Effector memory CD4-positive, alpha-beta T cell (primary cell): ENCODE data around the gene CAMTA1.

Experiments used
- DNase-seq, 3 donors: peaks; one replicate each; pipeline ENCODE4 v3.0.0-alpha.2; 2020
- H3K27ac ChIP-seq: 2 replicates; pipeline ENCODE4 v1.7.0; 2013; ENCODE audit warnings: mild to moderate bottlenecking, low read length, moderate library complexity; ENCODE audit not compliant: insufficient read depth, poor library complexity, severe bottlenecking
- H3K27me3 ChIP-seq: replicated peaks from 2 replicates; pipeline ENCODE4 v1.7.0; 2013; ENCODE audit warnings: mild to moderate bottlenecking, low read length; ENCODE audit not compliant: insufficient read depth, control insufficient read depth, poor library complexity, severe bottlenecking
- H3K36me3 ChIP-seq: 2 replicates; pipeline ENCODE4 v1.7.0; 2013; ENCODE audit warnings: mild to moderate bottlenecking, low read length, moderate library complexity; ENCODE audit not compliant: control insufficient read depth, insufficient read depth
- H3K4me1 ChIP-seq: 2 replicates; pipeline ENCODE4 v1.7.0; 2013; ENCODE audit warnings: low read length, mild to moderate bottlenecking; ENCODE audit not compliant: control insufficient read depth, insufficient read depth, poor library complexity, severe bottlenecking
- H3K4me3 ChIP-seq: 2 replicates; pipeline ENCODE4 v1.7.0; 2013; ENCODE audit warnings: low read length, low read depth, mild to moderate bottlenecking; ENCODE audit not compliant: insufficient read depth, poor library complexity, severe bottlenecking
- H3K9me3 ChIP-seq: 2 replicates; pipeline ENCODE4 v1.7.0; 2013; ENCODE audit warnings: mild to moderate bottlenecking, low read length, moderate library complexity; ENCODE audit not compliant: control insufficient read depth

CAMTA1 gene

GRCh38 chr1:7485086-7485780 is 700.0 kb downstream of the CAMTA1 start:
- no peaks in the 10 kb centered on the region for H3K27me3 ChIP-seq
- DNase-seq, result no peak
- no peak overlapping the region for H3K27ac ChIP-seq
- no peaks in the 10 kb centered on the region for H3K4me1 ChIP-seq
- H3K36me3 ChIP-seq, result no peaks in the 10 kb centered on the region
- H3K4me3 ChIP-seq, result no peak overlapping the region
- H3K9me3 ChIP-seq, result no peaks in the 10 kb centered on the region

- Histone ChIP-seq H3K27me3 (no peaks in the 10 kb centered on the region), H3K9me3 (no peaks in the 10 kb centered on the region), H3K36me3 (no peaks in the 10 kb centered on the region), H3K4me1 (no peaks in the 10 kb centered on the region), H3K4me3 (no peak overlapping the region), H3K27ac (no peak overlapping the region)
- DNase-seq, result no peak
Measured at GRCh38 chr1:7485826-7486225, 700.6 kb downstream of the CAMTA1 start.

GRCh38 chr1:7487766-7488474 is 702.7 kb downstream of the CAMTA1 start:
- Histone ChIP-seq H3K4me1 (no peaks in the 10 kb centered on the region), H3K27ac (no peak overlapping the region), H3K27me3 (no peaks in the 10 kb centered on the region), H3K4me3 (no peak overlapping the region), H3K36me3 (no peaks in the 10 kb centered on the region), H3K9me3 (no peaks in the 10 kb centered on the region)
- no peak for DNase-seq

- H3K27ac ChIP-seq, result no peak overlapping the region
- no peaks in the 10 kb centered on the region for H3K27me3 ChIP-seq
- H3K4me3 ChIP-seq, result no peak overlapping the region
- no peaks in the 10 kb centered on the region for H3K9me3 ChIP-seq
- no peaks in the 10 kb centered on the region for H3K36me3 ChIP-seq
- DNase-seq, result no peak
- no peaks in the 10 kb centered on the region for H3K4me1 ChIP-seq
Measured at GRCh38 chr1:7488475-7488842, 703.2 kb downstream of the CAMTA1 start.

GRCh38 chr1:7489586-7489985 is 704.3 kb downstream of the CAMTA1 start:
- H3K4me3 ChIP-seq, result no peak overlapping the region
- no peak overlapping the region for H3K27ac ChIP-seq
- H3K27me3 ChIP-seq, result no peaks in the 10 kb centered on the region
- DNase-seq, result no peak
- H3K36me3 ChIP-seq, result no peaks in the 10 kb centered on the region
- H3K9me3 ChIP-seq, result no peaks in the 10 kb centered on the region
- no peaks in the 10 kb centered on the region for H3K4me1 ChIP-seq

- DNase-seq, result no peak
- H3K27me3 ChIP-seq, result no peaks in the 10 kb centered on the region
- H3K4me3 ChIP-seq, result no peak overlapping the region
- H3K4me1 ChIP-seq, result no peaks in the 10 kb centered on the region
- H3K36me3 ChIP-seq, result no peaks in the 10 kb centered on the region
- no peaks in the 10 kb centered on the region for H3K9me3 ChIP-seq
- H3K27ac ChIP-seq, result no peak overlapping the region
Measured at GRCh38 chr1:7490576-7490975, 705.3 kb downstream of the CAMTA1 start.

GRCh38 chr1:7491109-7491817 is 706.0 kb downstream of the CAMTA1 start:
- no peaks in the 10 kb centered on the region for H3K9me3 ChIP-seq
- H3K4me3 ChIP-seq, result no peak overlapping the region
- no peaks in the 10 kb centered on the region for H3K36me3 ChIP-seq
- H3K27ac ChIP-seq, result no peak overlapping the region
- DNase-seq, result no peak
- no peaks in the 10 kb centered on the region for H3K4me1 ChIP-seq
- H3K27me3 ChIP-seq, result no peaks in the 10 kb centered on the region

GRCh38 chr1:7491818-7492173 is 706.5 kb downstream of the CAMTA1 start:
- H3K27ac ChIP-seq, result no peak overlapping the region
- no peaks in the 10 kb centered on the region for H3K36me3 ChIP-seq
- no peak overlapping the region for H3K4me3 ChIP-seq
- no peaks in the 10 kb centered on the region for H3K27me3 ChIP-seq
- H3K4me1 ChIP-seq, result no peaks in the 10 kb centered on the region
- no peaks in the 10 kb centered on the region for H3K9me3 ChIP-seq
- no peak for DNase-seq

GRCh38 chr1:7493711-7494454 is 708.6 kb downstream of the CAMTA1 start:
- Histone ChIP-seq H3K4me1 (no peaks in the 10 kb centered on the region), H3K4me3 (no peak overlapping the region), H3K9me3 (no peaks in the 10 kb centered on the region), H3K27me3 (no peaks in the 10 kb centered on the region), H3K27ac (no peak overlapping the region), H3K36me3 (no peaks in the 10 kb centered on the region)
- no peak for DNase-seq
